Natural killer cell (primary cell): ENCODE measurements around the gene IGF1R. TPM values are rescaled to one million over a fixed set of nuclear protein-coding genes. Genes with fewer than 3 reads are reported as not detected.

Experiments used
- ATAC-seq, 3 donors: fragments of 150-1000 bp in 2 of 3; fragments of 200-7000 bp in 1 of 3; cut with Tn5 transposase; 1 replicate in 1 of 3; 2 replicates in 2 of 3; pipeline ENCODE4 v1.10.0; 2021; ENCODE audit warnings: mild to moderate bottlenecking in 2 of 3, moderate library complexity in 2 of 3
- DNase-seq, 2 donors: peaks; one replicate each; pipeline versions ENCODE4 v3.0.0 to v3.0.0-alpha.2; 2013 to 2021; ENCODE audit warnings: mixed read lengths in 1 of 2
- H3K27ac ChIP-seq: one replicate; pipeline ENCODE4 v1.5.1; 2013; ENCODE audit warnings: mild to moderate bottlenecking, low read length
- H3K27me3 ChIP-seq: one replicate; pipeline ENCODE4 v1.6.1; 2013; ENCODE audit warnings: low read length; ENCODE audit not compliant: control insufficient read depth, insufficient read depth
- H3K36me3 ChIP-seq: one replicate; pipeline ENCODE4 v1.6.1; 2013; ENCODE audit warnings: low read length; ENCODE audit not compliant: control insufficient read depth, insufficient read depth
- H3K4me1 ChIP-seq: one replicate; pipeline ENCODE4 v1.6.1; 2013; ENCODE audit warnings: low read length; ENCODE audit not compliant: control insufficient read depth, insufficient read depth
- H3K4me3 ChIP-seq: one replicate; pipeline ENCODE4 v1.5.1; 2013; ENCODE audit warnings: low read length
- H3K9me3 ChIP-seq: one replicate; pipeline ENCODE4 v1.6.1; 2013; ENCODE audit warnings: low read length; ENCODE audit not compliant: control insufficient read depth, insufficient read depth
- H3K27ac Mint-ChIP-seq, 2 donors: one replicate each; pipeline ENCODE4 v1.8.0; 2022; ENCODE audit warnings: mild to moderate bottlenecking in 2 of 2, mixed read lengths in 2 of 2, moderate library complexity in 1 of 2
- H3K27me3 Mint-ChIP-seq, 2 donors: one replicate each; pipeline ENCODE4 v1.8.0; 2022; ENCODE audit warnings: low read depth in 2 of 2, mixed read lengths in 2 of 2
- H3K36me3 Mint-ChIP-seq: one replicate; pipeline ENCODE4 v1.8.0; 2022; ENCODE audit warnings: mixed read lengths
- H3K4me1 Mint-ChIP-seq, 2 donors: one replicate each; pipeline ENCODE4 v1.8.0; 2022; ENCODE audit warnings: mixed read lengths in 2 of 2
- H3K4me3 Mint-ChIP-seq: one replicate; pipeline ENCODE4 v1.8.0; 2022; ENCODE audit warnings: mild to moderate bottlenecking, moderate library complexity, mixed read lengths
- H3K9me3 Mint-ChIP-seq, 2 donors: one replicate each; pipeline ENCODE4 v1.8.0; 2022; ENCODE audit warnings: mixed read lengths in 2 of 2
- WGBS: methylation state at CpG from one replicate; pipeline ENCODE4 v1.1.7; 2013; ENCODE audit warnings: missing lambda C conversion rate; ENCODE audit not compliant: insufficient coverage; 5-methylcytosine and 5-hydroxymethylcytosine counted together
- intact Hi-C: fragments of 100-400 bp; cut with micrococcal nuclease; formaldehyde crosslinking; loops from one replicate; pipeline ENCODE4 v1.14.2; 2022
- total RNA-seq, 4 donors: library from RNA; stranded (reverse); fragments of 120-200 nt in 1 of 4; gene quantifications; one replicate each; pipeline versions ENCODE4 v1.2.3 to v1.2.4, GENCODE V29; 2013 to 2022
- TF ChIP-seq, protein P1 (sequence below): fragments of 200-600 bp; IDR thresholded peaks from one replicate; pipeline ENCODE4 v1.8.0; 2022; ENCODE audit warnings: antibody characterized with exemption

IGF1R gene
- total RNA-seq, 3 donors from 2014 or later (not counting 1 experiment from before 2014, with no cell fraction given): 47.3 to 50.7 (median 49.0) TPM

DNA sequence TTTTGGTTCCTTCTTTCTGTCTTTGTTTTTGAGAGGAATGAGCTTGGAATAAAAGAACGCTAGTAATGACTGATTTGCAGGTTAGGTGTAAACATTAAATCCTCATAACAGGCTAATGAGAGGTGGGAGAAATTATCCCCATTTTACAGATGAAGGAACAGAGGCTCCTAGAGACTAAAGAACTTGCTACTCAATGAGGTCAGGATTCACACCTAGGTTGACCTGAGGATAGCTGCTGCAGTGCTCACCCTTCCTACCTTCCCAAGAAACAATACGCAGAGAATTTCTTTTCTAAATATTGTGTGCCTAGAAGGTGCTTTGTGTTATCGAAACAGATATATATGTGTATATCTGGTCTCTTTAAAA is 106.3 kb downstream of the IGF1R start:
- H3K4me3 ChIP-seq: no peak overlapping the region
- Mint-ChIP-seq H3K27me3 (no peaks in the 10 kb centered on the region), H3K9me3 (no peaks in the 10 kb centered on the region), H3K4me3 (no peak overlapping the region), H3K27ac (no peak overlapping the region), H3K4me1 (peaks cover 29% of the 10 kb centered on the region in 2 donors), H3K36me3 (no peaks in the 10 kb centered on the region)
- H3K27me3 ChIP-seq: no peaks in the 10 kb centered on the region
- TF ChIP-seq, protein P1, sequence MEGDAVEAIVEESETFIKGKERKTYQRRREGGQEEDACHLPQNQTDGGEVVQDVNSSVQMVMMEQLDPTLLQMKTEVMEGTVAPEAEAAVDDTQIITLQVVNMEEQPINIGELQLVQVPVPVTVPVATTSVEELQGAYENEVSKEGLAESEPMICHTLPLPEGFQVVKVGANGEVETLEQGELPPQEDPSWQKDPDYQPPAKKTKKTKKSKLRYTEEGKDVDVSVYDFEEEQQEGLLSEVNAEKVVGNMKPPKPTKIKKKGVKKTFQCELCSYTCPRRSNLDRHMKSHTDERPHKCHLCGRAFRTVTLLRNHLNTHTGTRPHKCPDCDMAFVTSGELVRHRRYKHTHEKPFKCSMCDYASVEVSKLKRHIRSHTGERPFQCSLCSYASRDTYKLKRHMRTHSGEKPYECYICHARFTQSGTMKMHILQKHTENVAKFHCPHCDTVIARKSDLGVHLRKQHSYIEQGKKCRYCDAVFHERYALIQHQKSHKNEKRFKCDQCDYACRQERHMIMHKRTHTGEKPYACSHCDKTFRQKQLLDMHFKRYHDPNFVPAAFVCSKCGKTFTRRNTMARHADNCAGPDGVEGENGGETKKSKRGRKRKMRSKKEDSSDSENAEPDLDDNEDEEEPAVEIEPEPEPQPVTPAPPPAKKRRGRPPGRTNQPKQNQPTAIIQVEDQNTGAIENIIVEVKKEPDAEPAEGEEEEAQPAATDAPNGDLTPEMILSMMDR: no peak
- DNase-seq (no peak), ATAC-seq (no peak)
- H3K4me1 ChIP-seq: no peaks in the 10 kb centered on the region
- no peaks in the 10 kb centered on the region for H3K36me3 ChIP-seq
- no peaks in the 10 kb centered on the region for H3K9me3 ChIP-seq
- intact Hi-C loops: no loop called here
- no CpG with 5 or more reads among the region's 3 CpGs for WGBS
- no peak overlapping the region for H3K27ac ChIP-seq

DNA sequence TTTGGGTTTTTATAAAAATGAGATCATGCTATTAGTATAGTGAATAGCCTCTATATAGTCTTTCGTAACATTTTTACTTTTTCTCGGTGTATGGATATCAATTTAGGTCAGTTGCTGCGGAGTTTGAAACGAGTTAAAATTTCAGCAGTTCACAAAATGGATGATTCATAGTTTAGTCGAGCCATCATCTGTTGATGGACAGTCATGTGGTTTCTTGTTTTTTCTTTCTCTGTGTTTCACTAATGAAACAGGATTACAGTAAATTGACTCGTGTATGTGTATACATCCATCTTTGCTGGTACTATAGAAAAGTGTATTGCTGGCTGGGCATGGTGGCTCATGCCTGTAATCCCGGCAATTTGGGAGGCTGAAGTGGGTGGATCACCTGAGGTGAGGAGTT is 106.8 kb downstream of the IGF1R start:
- Mint-ChIP-seq H3K27me3 (no peaks in the 10 kb centered on the region), H3K27ac (no peak overlapping the region), H3K36me3 (no peaks in the 10 kb centered on the region), H3K4me1 (peaks cover 24% of the 10 kb centered on the region in 2 donors), H3K4me3 (no peak overlapping the region), H3K9me3 (no peaks in the 10 kb centered on the region)
- intact Hi-C loops: no loop called here
- DNase-seq (no peak), ATAC-seq (no peak)
- Histone ChIP-seq H3K4me3 (no peak overlapping the region), H3K9me3 (no peaks in the 10 kb centered on the region), H3K27me3 (no peaks in the 10 kb centered on the region), H3K4me1 (no peaks in the 10 kb centered on the region), H3K27ac (no peak overlapping the region), H3K36me3 (no peaks in the 10 kb centered on the region)
- TF ChIP-seq, protein P1: no peak
- 74% methylated on average over 7 of the region's 7 CpGs for WGBS

DNA sequence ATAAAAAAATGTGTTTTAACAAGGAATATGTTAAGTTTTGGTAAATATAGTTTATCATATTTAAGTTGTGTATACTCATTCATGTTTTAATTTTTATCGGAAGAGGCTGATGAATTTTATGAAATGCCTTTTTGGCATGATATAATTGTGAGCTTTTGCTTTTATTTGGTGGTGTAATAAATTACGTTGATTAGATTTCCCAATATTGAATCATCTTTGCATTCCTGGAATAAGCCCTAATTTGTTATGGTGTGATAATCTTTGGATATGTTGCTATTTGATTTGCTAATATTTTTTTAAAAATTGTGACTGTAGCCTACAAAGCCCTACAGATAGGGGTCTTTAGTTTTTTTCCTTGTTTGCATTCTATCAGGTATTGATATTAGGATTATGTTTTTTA is 107.4 kb downstream of the IGF1R start:
- TF ChIP-seq, protein P1: no peak
- peaks cover 27% of the 10 kb centered on the region in 2 donors for H3K4me1 Mint-ChIP-seq
- intact Hi-C loops: no loop called here

DNA sequence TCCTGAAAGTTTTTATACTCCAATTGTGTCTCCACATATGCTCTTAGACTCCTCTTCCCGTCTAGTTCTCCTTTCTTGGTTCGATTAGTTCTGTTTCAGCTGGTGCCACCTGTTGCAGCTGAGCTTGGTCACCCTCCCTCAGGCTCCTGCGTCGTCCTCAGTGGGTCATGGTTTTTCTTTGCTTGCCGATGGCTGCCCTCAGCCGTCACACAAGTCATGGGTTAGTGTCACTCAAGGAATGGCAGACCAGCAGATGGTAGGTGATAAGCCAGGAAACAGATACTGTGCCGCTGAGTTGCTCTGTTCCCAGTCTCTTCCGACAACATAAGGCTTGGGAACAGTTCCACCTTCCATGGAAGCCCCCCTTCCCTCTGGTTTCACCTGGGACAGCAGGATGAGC is 109.9 kb downstream of the IGF1R start:
- WGBS: 50% methylated on average over 8 of the region's 8 CpGs
- Mint-ChIP-seq H3K4me1 (peaks cover 33 to 42% of the 10 kb centered on the region in 2 donors), H3K4me3 (no peak overlapping the region)

More for the DNA sequence above, 107.4 kb downstream of the IGF1R start:
- H3K27me3 ChIP-seq: no peaks in the 10 kb centered on the region
- no peaks in the 10 kb centered on the region for H3K36me3 ChIP-seq
- H3K9me3 Mint-ChIP-seq: no peaks in the 10 kb centered on the region
- H3K36me3 Mint-ChIP-seq: no peaks in the 10 kb centered on the region
- no peak overlapping the region for H3K27ac ChIP-seq
- H3K27me3 Mint-ChIP-seq: no peaks in the 10 kb centered on the region
- no peak for DNase-seq
- no peak overlapping the region for H3K4me3 Mint-ChIP-seq
- no peaks in the 10 kb centered on the region for H3K9me3 ChIP-seq
- 100% methylated on average over 1 of the region's 2 CpGs for WGBS
- ATAC-seq: no peak
- H3K4me3 ChIP-seq: no peak overlapping the region
- H3K4me1 ChIP-seq: no peaks in the 10 kb centered on the region
- no peak overlapping the region for H3K27ac Mint-ChIP-seq

More for the DNA sequence above, 109.9 kb downstream of the IGF1R start:
- H3K4me3 ChIP-seq: no peak overlapping the region
- TF ChIP-seq, protein P1: no peak
- H3K9me3 ChIP-seq: no peaks in the 10 kb centered on the region
- Mint-ChIP-seq H3K36me3 (no peaks in the 10 kb centered on the region), H3K27ac (no peak overlapping the region), H3K27me3 (no peaks in the 10 kb centered on the region), H3K9me3 (no peaks in the 10 kb centered on the region)
- intact Hi-C loops: no loop called here
- peaks cover 8% of the 10 kb centered on the region for H3K4me1 ChIP-seq
- no peaks in the 10 kb centered on the region for H3K27me3 ChIP-seq
- no peaks in the 10 kb centered on the region for H3K36me3 ChIP-seq
- no peak overlapping the region for H3K27ac ChIP-seq
- no peak for ATAC-seq
- DNase-seq: no peak
